GM12878 (cell line): ENCODE measurements around the gene DLEC1.

Source experiments
- ASH2L ChIP-seq: fragments of 300-600, 200-600 bp; sonication (generic); IDR thresholded peaks from 2 replicates; pipeline ENCODE4 v1.6.1; 2017; ENCODE audit warnings: low read depth, mild to moderate bottlenecking, borderline replicate concordance
- CREB1 ChIP-seq: IDR thresholded peaks from 2 replicates; pipeline ENCODE4 v1.6.1; 2012; ENCODE audit warnings: low read depth, mild to moderate bottlenecking, inconsistent platforms
- FOS ChIP-seq: IDR thresholded peaks from 3 replicates; pipeline ENCODE4 v1.6.1; 2011; ENCODE audit warnings: borderline replicate concordance; ENCODE audit not compliant: insufficient read length; ENCODE audit errors: extremely low read depth
- POLR2A ChIP-seq: IDR thresholded peaks from 2 replicates; pipeline ENCODE4 v1.6.1; 2011; ENCODE audit warnings: low read depth, mild to moderate bottlenecking, low read length
- RFX5 ChIP-seq: IDR thresholded peaks from 2 replicates; pipeline ENCODE4 v1.6.1; 2011; ENCODE audit warnings: low read depth, low read length, improper control_type of control experiment
- STAT1 ChIP-seq: fragments of 450-650 bp; conservative IDR thresholded peaks from 2 replicates; pipeline ENCODE4 v1.6.1; 2014; ENCODE audit warnings: antibody characterized with exemption, mild to moderate bottlenecking
- ZSCAN29 ChIP-seq: fragments of 450-650 bp; IDR thresholded peaks from 2 replicates; pipeline ENCODE4 v1.6.1; 2017; ENCODE audit warnings: mild to moderate bottlenecking, moderate library complexity
- TF ChIP-seq, protein P1 (sequence below), 3 experiments: IDR thresholded peaks in 2 of 3; conservative IDR thresholded peaks in 1 of 3; 2 replicates each; pipeline ENCODE4 v1.5.1; 2011; ENCODE audit warnings: low read depth in 3 of 3, low read length in 3 of 3, mild to moderate bottlenecking in 3 of 3, control low read depth in 2 of 3, moderate library complexity in 2 of 3, inconsistent platforms in 1 of 3, mixed read lengths in 1 of 3; ENCODE audit not compliant: control insufficient read depth in 2 of 3, insufficient read depth in 1 of 3; ENCODE audit errors: extremely low read depth in 1 of 3
- TF ChIP-seq, protein P2 (sequence below): IDR thresholded peaks from 2 replicates; pipeline ENCODE4 v1.6.1; 2011; ENCODE audit warnings: low read depth, low read length, improper control_type of control experiment, borderline replicate concordance

DNA sequence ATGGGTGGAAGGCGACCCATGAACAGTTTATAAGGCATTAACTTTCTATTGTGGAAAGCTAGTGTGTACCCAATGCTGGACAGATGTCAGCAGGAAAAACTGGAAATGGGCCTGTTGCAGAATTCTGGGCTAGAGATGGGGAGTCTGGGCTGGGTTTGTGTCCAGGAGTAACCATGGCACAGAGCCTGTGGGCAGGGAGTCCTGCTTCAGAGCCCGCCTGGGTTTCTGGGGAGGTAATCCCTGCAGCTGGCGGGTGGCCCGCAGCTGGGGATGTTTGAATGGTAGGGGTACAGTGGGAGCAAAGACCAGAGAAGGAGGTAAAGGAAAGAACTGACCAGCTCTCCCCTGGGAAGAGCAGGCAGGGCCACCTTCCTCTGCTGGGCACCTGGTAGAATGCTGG is 72.2 kb downstream of the DLEC1 start:
- TF ChIP-seq STAT1 (no peak), FOS (no peak), CREB1 (no peak), POLR2A (no peak), RFX5 (no peak), ZSCAN29 (no peak), ASH2L (no peak)
- TF ChIP-seq, protein P1, sequence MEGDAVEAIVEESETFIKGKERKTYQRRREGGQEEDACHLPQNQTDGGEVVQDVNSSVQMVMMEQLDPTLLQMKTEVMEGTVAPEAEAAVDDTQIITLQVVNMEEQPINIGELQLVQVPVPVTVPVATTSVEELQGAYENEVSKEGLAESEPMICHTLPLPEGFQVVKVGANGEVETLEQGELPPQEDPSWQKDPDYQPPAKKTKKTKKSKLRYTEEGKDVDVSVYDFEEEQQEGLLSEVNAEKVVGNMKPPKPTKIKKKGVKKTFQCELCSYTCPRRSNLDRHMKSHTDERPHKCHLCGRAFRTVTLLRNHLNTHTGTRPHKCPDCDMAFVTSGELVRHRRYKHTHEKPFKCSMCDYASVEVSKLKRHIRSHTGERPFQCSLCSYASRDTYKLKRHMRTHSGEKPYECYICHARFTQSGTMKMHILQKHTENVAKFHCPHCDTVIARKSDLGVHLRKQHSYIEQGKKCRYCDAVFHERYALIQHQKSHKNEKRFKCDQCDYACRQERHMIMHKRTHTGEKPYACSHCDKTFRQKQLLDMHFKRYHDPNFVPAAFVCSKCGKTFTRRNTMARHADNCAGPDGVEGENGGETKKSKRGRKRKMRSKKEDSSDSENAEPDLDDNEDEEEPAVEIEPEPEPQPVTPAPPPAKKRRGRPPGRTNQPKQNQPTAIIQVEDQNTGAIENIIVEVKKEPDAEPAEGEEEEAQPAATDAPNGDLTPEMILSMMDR (IDR thresholded peaks at IDR 0.05 in 2 of 3, conservative IDR thresholded peaks at IDR 0.05 in 1 of 3; ENCODE audit: control insufficient read depth in 2 of 3, extremely low read depth in 1 of 3, insufficient read depth in 1 of 3, low read depth in 3 of 3, low read length in 3 of 3), result no peak
- TF ChIP-seq, protein P2, sequence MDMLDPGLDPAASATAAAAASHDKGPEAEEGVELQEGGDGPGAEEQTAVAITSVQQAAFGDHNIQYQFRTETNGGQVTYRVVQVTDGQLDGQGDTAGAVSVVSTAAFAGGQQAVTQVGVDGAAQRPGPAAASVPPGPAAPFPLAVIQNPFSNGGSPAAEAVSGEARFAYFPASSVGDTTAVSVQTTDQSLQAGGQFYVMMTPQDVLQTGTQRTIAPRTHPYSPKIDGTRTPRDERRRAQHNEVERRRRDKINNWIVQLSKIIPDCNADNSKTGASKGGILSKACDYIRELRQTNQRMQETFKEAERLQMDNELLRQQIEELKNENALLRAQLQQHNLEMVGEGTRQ, result no peak
